Activated CD4-positive, alpha-beta T cell treated with anti-CD3 and anti-CD28 coated beads, Interleukin-2, amount 50 U/mL, for 16 hours (primary cell): ENCODE results near the gene PCNT.
A peak's percentile ranks its signal among the peaks of the same experiment; 100 is the strongest.
"Not testable (repeated sequence)": the region's sequence is repeated elsewhere in the genome, so short reads cannot be mapped to it uniquely, and the experiment has no call there.

Experiments used
- DNase-seq: peaks from one replicate; pipeline ENCODE4 v3.0.0-alpha.2; 2020

The PCNT gene

GRCh38 chr21:46455575-46456385, 131.8 kb downstream of the PCNT start:
- no peak for DNase-seq

GRCh38 chr21:46456750-46457149, 132.8 kb downstream of the PCNT start:
- no peak for DNase-seq

- DNase-seq, result peak; percentile 37
Measured at GRCh38 chr21:46457801-46458314, 133.9 kb downstream of the PCNT start.

- peak; percentile 96 for DNase-seq
Measured at GRCh38 chr21:46458315-46459023, 134.5 kb downstream of the PCNT start, which contains the start of gene DIP2A. Gene DIP2A, plus strand, starts transcription at chr21:46458891. Its CDS starts 241 bp downstream, at chr21:46459132.

GRCh38 chr21:46459024-46459355, 135.0 kb downstream of the PCNT start:
- no peak for DNase-seq

GRCh38 chr21:46459356-46460112, 135.6 kb downstream of the PCNT start:
- DNase-seq, result no peak

- no peak for DNase-seq
Measured at GRCh38 chr21:46461909-46462308, 138.0 kb downstream of the PCNT start.

GRCh38 chr21:46465153-46465552, 141.2 kb downstream of the PCNT start:
- not testable (repeated sequence) for DNase-seq

- no peak for DNase-seq
Measured at GRCh38 chr21:46465651-46466050, 141.7 kb downstream of the PCNT start.

- no peak for DNase-seq
Measured at GRCh38 chr21:46468108-46468774, 144.3 kb downstream of the PCNT start.

- DNase-seq, result no peak
Measured at GRCh38 chr21:46469275-46469674, 145.3 kb downstream of the PCNT start.

- DNase-seq, result no peak
Measured at GRCh38 chr21:46471514-46471913, 147.6 kb downstream of the PCNT start.

GRCh38 chr21:46472246-46472645, 148.3 kb downstream of the PCNT start:
- DNase-seq, result no peak

- no peak for DNase-seq
Measured at GRCh38 chr21:46474382-46474781, 150.4 kb downstream of the PCNT start.

- DNase-seq, result no peak
Measured at GRCh38 chr21:46475296-46475695, 151.3 kb downstream of the PCNT start.

GRCh38 chr21:46477765-46478164, 153.8 kb downstream of the PCNT start:
- DNase-seq, result no peak

GRCh38 chr21:46478910-46479309, 155.0 kb downstream of the PCNT start:
- DNase-seq, result no peak

GRCh38 chr21:46480466-46480865, 156.5 kb downstream of the PCNT start:
- no peak for DNase-seq

- no peak for DNase-seq
Measured at GRCh38 chr21:46482225-46482845, 158.4 kb downstream of the PCNT start.

GRCh38 chr21:46482846-46483231, 158.9 kb downstream of the PCNT start:
- DNase-seq, result no peak

- DNase-seq, result peak; percentile 34
Measured at GRCh38 chr21:46483300-46484295, 159.6 kb downstream of the PCNT start.
